K562 (cell line): ENCODE measurements around the gene CATSPER4. TPM values are rescaled to one million over a fixed set of nuclear protein-coding genes. Genes with fewer than 3 reads are reported as not detected.

ENCODE experiments used
- ATAC-seq: fragments of 200-7000 bp; cut with Tn5 transposase; 3 replicates; pipeline ENCODE4 v1.9.1; 2020; ENCODE audit warnings: moderate library complexity
- BruUV-seq: library from RNA; stranded (reverse); fragments of 400-500 nt; replicated peaks from 2 replicates; lab custom pipeline; 2021; lab: Mats Ljungman, UMichigan
- CTCF ChIA-PET: fragments of 300-600 bp; formaldehyde crosslinking; extraction: SDS; loops from one replicate; lab custom pipeline; 2021; ENCODE audit warnings: low intra/inter-chr PET ratio; lab: Yijun Ruan, JAX
- POLR2A ChIA-PET: fragments of 300-600, 350-650 bp; sonication (Branson Sonifier 250); formaldehyde crosslinking; extraction: SDS; loops from one replicate; lab custom pipeline; 2021; ENCODE audit warnings: antibody characterized with exemption, inconsistent platforms; lab: Yijun Ruan, JAX
- DNase-seq, 4 experiments: peaks; one replicate each; pipeline versions ENCODE4 v3.0.0 to v3.0.0-alpha.2; 2011 to 2018; ENCODE audit warnings: low spot score in 3 of 4, mixed read lengths in 3 of 4; ENCODE audit errors: extremely low read depth in 1 of 4
- FAIRE-seq: peaks from 2 replicates; lab custom pipeline; 2011; peaks lifted over from hg19 to GRCh38; lab: Jason Lieb, UNC
- H2AFZ ChIP-seq: 2 replicates; pipeline ENCODE4 v1.6.0; 2011; ENCODE audit warnings: low read depth, low read length, control low read depth, inconsistent platforms
- H3K27ac ChIP-seq: fragments of 200-600 bp; 3 replicates; pipeline ENCODE4 v1.8.0; 2011; ENCODE audit warnings: low read depth, mild to moderate bottlenecking, control low read depth, inconsistent platforms, low read length, moderate library complexity, mixed read lengths; ENCODE audit errors: extremely low read depth
- H3K27me3 ChIP-seq, 2 experiments: fragments of 300-600 bp in 1 of 2; 2 replicates in 1 of 2; 3 replicates in 1 of 2; pipeline versions ENCODE4 v1.6.0 to v1.8.0; 2011; ENCODE audit warnings: inconsistent platforms in 2 of 2, low read length in 2 of 2, mild to moderate bottlenecking in 1 of 2, mixed read lengths in 1 of 2, moderate library complexity in 1 of 2; ENCODE audit not compliant: control insufficient read depth in 2 of 2, insufficient read depth in 2 of 2
- H3K36me3 ChIP-seq: fragments of 300-600 bp; 3 replicates; pipeline ENCODE4 v1.8.0; 2011; ENCODE audit warnings: mild to moderate bottlenecking, low read length, inconsistent platforms; ENCODE audit not compliant: control insufficient read depth, insufficient read depth
- H3K4me1 ChIP-seq, 2 experiments: fragments of 200-600 bp in 1 of 2; replicated peaks in 1 of 2; 2 replicates in 1 of 2; 3 replicates in 1 of 2; pipeline versions ENCODE4 v1.5.1 to v1.8.0; 2011; ENCODE audit warnings: inconsistent platforms in 2 of 2, low read length in 2 of 2, mild to moderate bottlenecking in 1 of 2, mixed read lengths in 1 of 2, moderate library complexity in 1 of 2; ENCODE audit not compliant: control insufficient read depth in 2 of 2, insufficient read depth in 2 of 2
- H3K4me2 ChIP-seq: 2 replicates; pipeline ENCODE4 v1.6.1; 2011; ENCODE audit warnings: low read length, control low read depth, inconsistent platforms, mixed read lengths; ENCODE audit not compliant: insufficient read depth
- H3K4me3 ChIP-seq: fragments of 200-600 bp; sonication (generic), shearing (Covaris generic); 2 replicates; pipeline ENCODE4 v1.5.1; 2016; ENCODE audit warnings: control low read depth, inconsistent platforms
- H3K79me2 ChIP-seq: fragments of 200-600 bp; 3 replicates; pipeline ENCODE4 v1.8.0; 2011; ENCODE audit warnings: low read length, inconsistent platforms; ENCODE audit not compliant: control insufficient read depth, insufficient read depth
- H3K9ac ChIP-seq, 2 experiments: 2 replicates each; pipeline versions ENCODE4 v1.6.0 to v1.6.1; 2011; ENCODE audit warnings: low read depth in 2 of 2, low read length in 2 of 2, control low read depth in 1 of 2, inconsistent platforms in 1 of 2, mild to moderate bottlenecking in 1 of 2, mixed read lengths in 1 of 2; ENCODE audit not compliant: insufficient read depth in 1 of 2
- H3K9me1 ChIP-seq: one replicate; pipeline ENCODE4 v1.6.0; 2011; ENCODE audit warnings: inconsistent platforms, mild to moderate bottlenecking, low read length, moderate library complexity; ENCODE audit not compliant: control insufficient read depth, insufficient read depth
- H3K9me3 ChIP-seq: replicated peaks from 2 replicates; pipeline ENCODE4 v1.5.1; 2011; ENCODE audit warnings: low read depth, low read length, inconsistent platforms; ENCODE audit not compliant: control insufficient read depth, insufficient read depth
- H4K20me1 ChIP-seq: replicated peaks from 2 replicates; pipeline ENCODE4 v1.6.1; 2011; ENCODE audit warnings: low read length, inconsistent platforms, mixed read lengths; ENCODE audit not compliant: control insufficient read depth, insufficient read depth
- ATF4 ChIP-seq: fragments of 450-650 bp; formaldehyde crosslinking; IDR thresholded peaks from 2 replicates; pipeline ENCODE4 v1.4.0; 2022; ENCODE audit warnings: mild to moderate bottlenecking, moderate library complexity
- BDP1 ChIP-seq: IDR thresholded peaks from 3 replicates; pipeline ENCODE4 v1.6.1; 2011; ENCODE audit not compliant: insufficient read length, insufficient read depth
- DNMT1 ChIP-seq: fragments of 450-650 bp; IDR thresholded peaks from 2 replicates; pipeline ENCODE4 v1.6.1; 2016; ENCODE audit warnings: antibody characterized with exemption, mild to moderate bottlenecking
- GATAD2B ChIP-seq: fragments of 450-650 bp; IDR thresholded peaks from 2 replicates; pipeline ENCODE4 v1.6.1; 2017; ENCODE audit warnings: mild to moderate bottlenecking, borderline replicate concordance
- JUNB ChIP-seq: fragments of 450-650 bp; formaldehyde crosslinking; conservative IDR thresholded peaks from 2 replicates; pipeline ENCODE4 v1.4.0; 2020; ENCODE audit warnings: mild to moderate bottlenecking
- KLF16 ChIP-seq: IDR thresholded peaks from 2 replicates; pipeline ENCODE4 v1.6.1; 2016; ENCODE audit warnings: antibody characterized with exemption
- MLX ChIP-seq, 2 experiments: fragments of 450-650 bp in 1 of 2; sonication (generic) in 1 of 2; formaldehyde crosslinking; conservative IDR thresholded peaks; 2 replicates each; pipeline versions ENCODE4 v1.4.0 to v1.8.1; 2020 to 2022; ENCODE audit warnings: mild to moderate bottlenecking in 1 of 2, missing genetic modification reagents in 1 of 2
- NFRKB ChIP-seq: fragments of 450-650 bp; IDR thresholded peaks from 2 replicates; pipeline ENCODE4 v1.6.1; 2016; ENCODE audit warnings: low read depth
- THRAP3 ChIP-seq: fragments of 450-650 bp; IDR thresholded peaks from 2 replicates; pipeline ENCODE4 v1.6.1; 2016; ENCODE audit warnings: mild to moderate bottlenecking, inconsistent platforms, borderline replicate concordance
- ZBED1 ChIP-seq: IDR thresholded peaks from 2 replicates; pipeline ENCODE4 v1.6.1; 2014
- ZFX ChIP-seq: sonication (generic); formaldehyde crosslinking; IDR thresholded peaks from 2 replicates; pipeline ENCODE4 v1.8.0; 2022; ENCODE audit warnings: mild to moderate bottlenecking, missing genetic modification reagents, moderate library complexity
- ZNF263 ChIP-seq: sonication (generic); formaldehyde crosslinking; IDR thresholded peaks from 2 replicates; pipeline ENCODE4 v1.8.0; 2022; ENCODE audit warnings: mild to moderate bottlenecking, missing genetic modification reagents, borderline replicate concordance
- WGBS: fragments of 100-300 bp; shearing (Covaris generic); methylation state at CpG from one replicate; pipeline ENCODE4 v1.1.6; 2016; ENCODE audit warnings: low coverage, mixed read lengths; ENCODE audit not compliant: insufficient coverage; ENCODE audit errors: missing lambda C conversion rate; 5-methylcytosine and 5-hydroxymethylcytosine counted together
- in situ Hi-C: fragments of 300-500 bp; cut with MboI; formaldehyde crosslinking; loops from 4 replicates; pipeline ENCODE4 v1.15.0; 2018; ENCODE audit warnings: inconsistent platforms, mixed read lengths
- intact Hi-C: fragments of 100-400 bp; cut with micrococcal nuclease; formaldehyde crosslinking; loops from 2 replicates; pipeline ENCODE4 v1.14.2; 2022
- polyA plus RNA-seq, 8 experiments: library from polyadenylated mRNA; depleted of rRNA in 4 of 8; stranded (reverse) in 5 of 8; unstranded in 3 of 8; fragments of >200 nt; fragmentation: Nextera tagmentation in 2 of 8; fragmentation: Illumina TruSeq in 1 of 8; extraction: Ambion mirVana in 2 of 8; extraction: Trizol in 1 of 8; gene quantifications; 2 replicates each; pipeline versions ENCODE4 v1.2.1 to v1.2.3, GENCODE V29; 2011 to 2014; ENCODE audit warnings: inconsistent platforms in 1 of 8, missing spikeins in 1 of 8
- total RNA-seq, 7 experiments: library from RNA; depleted of rRNA in 6 of 7; stranded (reverse); fragments of >200 nt in 6 of 7; fragmentation: Illumina TruSeq in 2 of 7; extraction: Trizol in 2 of 7; gene quantifications; 2 replicates each; pipeline versions ENCODE4 v1.2.1 to v1.2.3, GENCODE V29; 2011 to 2021; ENCODE audit warnings: low replicate concordance in 1 of 7
- TF ChIP-seq, protein P1 (sequence below), 3 experiments: fragments of 200-800 bp in 1 of 3; sonication (Bioruptor generic) in 1 of 3; sonication (generic) in 1 of 3; formaldehyde crosslinking in 1 of 3; IDR thresholded peaks; 2 replicates each; pipeline versions ENCODE4 v1.6.1 to v1.8.0; 2016 to 2022; ENCODE audit warnings: mild to moderate bottlenecking in 2 of 3, missing compliant biosample characterization in 2 of 3, missing genetic modification characterization in 2 of 3, missing genetic modification reagents in 1 of 3
- TF ChIP-seq, protein P2 (sequence below): fragments of 250-450 bp; sonication (Bioruptor Pico); IDR thresholded peaks from 2 replicates; pipeline ENCODE4 v1.4.0; 2020; ENCODE audit warnings: borderline replicate concordance

CATSPER4 gene
- total and polyA plus RNA-seq, 9 of the 15 experiments (the other 6 are each of a cell fraction or from before 2014, with no cell fraction given): 0.04 to 0.13 TPM; not detected in 7

DNA sequence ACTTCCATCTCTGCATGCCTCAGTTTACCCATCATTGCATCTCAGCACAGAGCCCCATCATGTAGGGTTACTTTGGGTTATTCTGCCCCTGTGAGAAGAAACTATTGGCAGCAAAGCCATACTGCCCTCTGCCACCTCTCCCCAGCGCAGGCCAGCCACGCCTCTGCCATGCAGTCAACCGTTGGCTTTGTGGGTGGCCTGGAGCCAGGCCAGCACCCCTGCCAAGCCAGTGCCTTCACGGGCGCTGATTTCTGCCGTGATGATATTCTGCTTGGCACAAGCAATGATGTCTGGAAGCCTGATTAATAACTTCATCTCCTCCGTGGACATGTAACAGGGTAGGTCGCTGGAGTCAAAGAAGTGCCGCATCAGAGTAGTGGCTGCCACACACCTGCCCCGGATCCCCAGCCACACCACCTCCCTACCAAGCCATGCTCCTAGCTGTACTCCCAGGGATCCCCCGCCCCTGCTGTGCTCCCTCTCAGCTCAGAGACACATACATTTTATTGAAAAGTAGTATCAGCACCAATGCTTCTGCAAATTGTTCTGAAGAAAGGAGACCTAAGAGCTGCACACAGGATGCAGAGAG is 28.6 kb downstream of the CATSPER4 start:
- intact Hi-C loops (no loop called here), in situ Hi-C loops (no loop called here)
- no TSS peak for BruUV-seq
- no peaks in the 10 kb centered on the region for H3K79me2 ChIP-seq
- no peaks in the 10 kb centered on the region for H3K9me1 ChIP-seq
- CTCF ChIA-PET: no interaction called here
- no peak overlapping the region for H3K4me3 ChIP-seq
- H4K20me1 ChIP-seq: no peaks in the 10 kb centered on the region
- TF ChIP-seq, protein P1, sequence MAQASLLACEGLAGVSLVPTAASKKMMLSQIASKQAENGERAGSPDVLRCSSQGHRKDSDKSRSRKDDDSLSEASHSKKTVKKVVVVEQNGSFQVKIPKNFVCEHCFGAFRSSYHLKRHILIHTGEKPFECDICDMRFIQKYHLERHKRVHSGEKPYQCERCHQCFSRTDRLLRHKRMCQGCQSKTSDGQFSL (CRISPR knock-in tag; IDR thresholded peaks at IDR 0.05): no peak
- TF ChIP-seq, protein P1 (tag; IDR thresholded peaks at IDR 0.05): no peak
- TF ChIP-seq ZFX (CRISPR knock-in tag) (no peak), NFRKB (no peak), KLF16 (no peak), THRAP3 (no peak), ZNF263 (no peak), JUNB (CRISPR knock-in tag) (no peak), ZBED1 (no peak), ATF4 (CRISPR knock-in tag) (no peak), BDP1 (no peak), GATAD2B (no peak), MLX (CRISPR knock-in tag; conservative IDR thresholded peaks at IDR 0.05) (no peak), DNMT1 (no peak)
- TF ChIP-seq, protein P2, sequence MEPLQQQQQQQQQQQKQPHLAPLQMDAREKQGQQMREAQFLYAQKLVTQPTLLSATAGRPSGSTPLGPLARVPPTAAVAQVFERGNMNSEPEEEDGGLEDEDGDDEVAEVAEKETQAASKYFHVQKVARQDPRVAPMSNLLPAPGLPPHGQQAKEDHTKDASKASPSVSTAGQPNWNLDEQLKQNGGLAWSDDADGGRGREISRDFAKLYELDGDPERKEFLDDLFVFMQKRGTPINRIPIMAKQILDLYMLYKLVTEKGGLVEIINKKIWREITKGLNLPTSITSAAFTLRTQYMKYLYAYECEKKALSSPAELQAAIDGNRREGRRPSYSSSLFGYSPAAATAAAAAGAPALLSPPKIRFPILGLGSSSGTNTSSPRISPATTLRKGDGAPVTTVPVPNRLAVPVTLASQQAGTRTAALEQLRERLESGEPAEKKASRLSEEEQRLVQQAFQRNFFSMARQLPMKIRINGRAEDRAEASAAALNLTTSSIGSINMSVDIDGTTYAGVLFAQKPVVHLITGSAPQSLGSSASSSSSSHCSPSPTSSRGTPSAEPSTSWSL (CRISPR knock-in tag): no peak
- H2AFZ ChIP-seq: no peak overlapping the region
- no peak for FAIRE-seq
- peaks cover 0 to 12% of the 10 kb centered on the region in 2 experiments; a peak in 3 of 5 replicates for H3K4me1 ChIP-seq
- POLR2A ChIA-PET: interaction anchor here (0.9 to 1.1 kb wide), 4 partner anchors 9 to 38 kb away, joined by 3 to 4 read pairs (median 3); no protein-coding TSS in a partner anchor
- no peaks in the 10 kb centered on the region for H3K36me3 ChIP-seq
- no peak overlapping the region for H3K4me2 ChIP-seq
- no peak for DNase-seq
- no peak overlapping the region for H3K27ac ChIP-seq
- 0 out of 5 replicates have a peak, but pooled peaks cover 0 to 3% of the 10 kb centered on the region in 2 experiments for H3K27me3 ChIP-seq
- no peak overlapping the region; a peak in 1 of 4 replicates for H3K9ac ChIP-seq
- no peaks in the 10 kb centered on the region for H3K9me3 ChIP-seq
- no peak for ATAC-seq
- 43% methylated on average over 11 of the region's 11 CpGs for WGBS
